ENCODE data around the gene AHSA1. TPM values are rescaled to one million over a fixed set of nuclear protein-coding genes. Genes with fewer than 3 reads are reported as not detected.

AHSA1 gene
- total and polyA plus RNA-seq, 2 of the 8 experiments (the other 6 are each of a cell fraction or from before 2014, with no cell fraction given): 155 to 221 TPM

GRCh38 chr14:77507762-77508161, 49.9 kb downstream of the AHSA1 start:
- Histone ChIP-seq H3K9ac (replicated peaks in 1 of 4; ENCODE audit: extremely low read depth in 1 of 4, low read depth in 3 of 4, low read length in 3 of 4) (no peak overlapping the region), H3K4me1 (replicated peaks in 1 of 4; ENCODE audit: control insufficient read depth in 3 of 4, insufficient read depth in 4 of 4, low read length in 3 of 4) (no peaks in the 10 kb centered on the region), H4K20me1 (replicated peaks in 1 of 2; ENCODE audit: control insufficient read depth in 1 of 2, insufficient read depth in 2 of 2, low read length in 2 of 2) (no peaks in the 10 kb centered on the region), H2AK5ac (ENCODE audit: low read depth, low read length) (no peak overlapping the region), H3K36me3 (ENCODE audit: control insufficient read depth in 2 of 4, insufficient read depth in 4 of 4, low read length in 3 of 4) (peaks cover 5 to 15% (median 11%) of the 10 kb centered on the region in 4 experiments), H2BK15ac (ENCODE audit: low read length) (no peak overlapping the region), H3K79me1 (ENCODE audit: low read depth, low read length) (no peaks in the 10 kb centered on the region), H2BK120ac (replicated peaks; ENCODE audit: low read depth, low read length) (no peak overlapping the region), H3K18ac (ENCODE audit: extremely low read depth, low read length) (no peak overlapping the region), H3K14ac (ENCODE audit: insufficient read length) (no peak overlapping the region), H3K56ac (replicated peaks; ENCODE audit: insufficient read length, low read depth, low read length) (no peak overlapping the region), H3K23me2 (ENCODE audit: low read depth, low read length) (no peaks in the 10 kb centered on the region), H3K4me3 (ENCODE audit: extremely low read depth in 1 of 4, insufficient read depth in 2 of 4, low read depth in 3 of 4, low read length in 4 of 4) (no peak overlapping the region), H2BK20ac (ENCODE audit: low read length) (no peak overlapping the region), H4K5ac (ENCODE audit: insufficient read length, low read depth, low read length) (no peak overlapping the region), H2BK5ac (ENCODE audit: low read depth, low read length) (no peak overlapping the region), H2AFZ (ENCODE audit: low read length) (no peak overlapping the region), H3K23ac (ENCODE audit: insufficient read length) (no peak overlapping the region), H3K27ac (ENCODE audit: low read depth, low read length) (no peak overlapping the region), H3K4me2 (ENCODE audit: insufficient read depth in 1 of 2, low read depth in 2 of 2, low read length in 2 of 2) (no peak overlapping the region), H3K9me3 (ENCODE audit: insufficient read depth in 2 of 2, low read depth in 1 of 2, low read length in 1 of 2) (no peaks in the 10 kb centered on the region), H2BK12ac (ENCODE audit: low read depth, low read length) (no peak overlapping the region), H4K8ac (ENCODE audit: extremely low read depth, insufficient read depth, low read length) (no peak overlapping the region), H3K27me3 (replicated peaks in 1 of 4; ENCODE audit: control insufficient read depth in 3 of 4, extremely low read depth in 1 of 4, insufficient read depth in 3 of 4, low read length in 3 of 4) (no peaks in the 10 kb centered on the region), H3K4ac (replicated peaks; ENCODE audit: insufficient read length, low read depth, low read length) (no peak overlapping the region), H4K91ac (replicated peaks; ENCODE audit: insufficient read length, low read length) (no peak overlapping the region), H3K79me2 (ENCODE audit: control insufficient read depth in 1 of 2, insufficient read depth in 2 of 2, low read length in 2 of 2) (no peaks in the 10 kb centered on the region)
- FAIRE-seq: no peak
- DNase-seq (ENCODE audit: low read depth in 1 of 2, low spot score in 2 of 2): no peak
- WGBS, 2 experiments (ENCODE audit: extremely low coverage in 1 of 2, insufficient coverage in 1 of 2, insufficient read length in 1 of 2, insufficient replicate concordance in 2 of 2, low coverage in 1 of 2, low lambda C conversion rate in 2 of 2, missing lambda C conversion rate in 1 of 2): 96% methylated on average over 3 of the region's 3 CpGs; no CpG with 5 or more reads in 1 of the 2 experiments
- ChIA-PET POLR2A (ENCODE audit: partially characterized antibody) (no interaction called here), CTCF (ENCODE audit: partially characterized antibody) (interaction anchor here (0.7 to 1.5 kb wide), 3 partner anchors 14 to 358 kb away, joined by 3 to 4 read pairs (median 4); no protein-coding TSS in a partner anchor)
- TF ChIP-seq RBBP5 (IDR thresholded peaks at IDR 0.05; ENCODE audit: borderline replicate concordance, low read depth, low read length) (no peak), JUND (IDR thresholded peaks at IDR 0.05; ENCODE audit: low read length) (no peak), BACH1 (IDR thresholded peaks at IDR 0.05; ENCODE audit: low read length) (no peak), E2F6 (IDR thresholded peaks at IDR 0.05) (no peak), NRF1 (IDR thresholded peaks at IDR 0.05; ENCODE audit: low read depth, low read length) (no peak), POU5F1 (IDR thresholded peaks at IDR 0.05; ENCODE audit: low read depth, low read length) (no peak), TBP (IDR thresholded peaks at IDR 0.05; ENCODE audit: low read depth, low read length) (no peak)

Data from H1 (cell line).